Tibial nerve (tissue), 4 donors: Measurements from ENCODE around the gene G3BP1. TPM values are rescaled to one million over a fixed set of nuclear protein-coding genes. Genes with fewer than 3 reads are reported as not detected.
"Not testable (repeated sequence)": the region's sequence is repeated elsewhere in the genome, so short reads cannot be mapped to it uniquely, and the experiment has no call there.

Experiments used
- DNase-seq, 2 donors: peaks; one replicate each; pipeline ENCODE4 v3.0.0-alpha.2; 2019; ENCODE audit warnings: low spot score in 2 of 2
- H3K27ac ChIP-seq, 4 donors: fragments of 200-600 bp; sonication (generic) in 3 of 4; one replicate each; pipeline ENCODE4 v1.5.1; 2017 to 2019; ENCODE audit warnings: mild to moderate bottlenecking in 1 of 4
- H3K27me3 ChIP-seq, 2 donors: fragments of 200-600 bp; sonication (generic) in 1 of 2; one replicate each; pipeline versions ENCODE4 v1.5.1 to v1.6.0; 2017 to 2019
- H3K36me3 ChIP-seq, 3 donors: fragments of 200-600 bp; sonication (generic); one replicate each; pipeline ENCODE4 v1.5.1; 2018 to 2019
- H3K4me1 ChIP-seq, 4 donors: fragments of 200-600 bp; sonication (generic) in 3 of 4; one replicate each; pipeline ENCODE4 v1.5.1; 2017 to 2019
- H3K4me3 ChIP-seq, 4 donors: fragments of 200-600 bp; sonication (generic) in 3 of 4; one replicate each; pipeline ENCODE4 v1.5.1; 2017 to 2019; ENCODE audit warnings: mild to moderate bottlenecking in 1 of 4, moderate library complexity in 1 of 4
- H3K9me3 ChIP-seq, 4 donors: fragments of 200-600 bp; sonication (generic) in 3 of 4; one replicate each; pipeline ENCODE4 v1.5.1; 2017 to 2019
- CTCF ChIP-seq, 5 experiments: fragments of 200-600 bp in 3 of 5; fragments of 450-650 bp in 2 of 5; sonication (generic) in 3 of 5; IDR thresholded peaks; one replicate each; pipeline ENCODE4 v1.5.1; 2016 to 2019; ENCODE audit warnings: antibody characterized with exemption in 5 of 5, mild to moderate bottlenecking in 3 of 5, moderate library complexity in 2 of 5
- EP300 ChIP-seq, 2 donors: sonication (generic); formaldehyde crosslinking; IDR thresholded peaks; one replicate each; pipeline ENCODE4 v1.6.1; 2017; ENCODE audit warnings: antibody characterized with exemption in 2 of 2, mild to moderate bottlenecking in 1 of 2
- POLR2A ChIP-seq, 2 donors: fragments of 450-650 bp; IDR thresholded peaks; one replicate each; pipeline ENCODE4 v1.6.1; 2017; ENCODE audit warnings: antibody characterized with exemption in 2 of 2, mild to moderate bottlenecking in 2 of 2, moderate library complexity in 2 of 2
- WGBS, 2 donors: methylation state at CpG; one replicate each; pipeline ENCODE4 v1.1.5; 2018; 5-methylcytosine and 5-hydroxymethylcytosine counted together
- total RNA-seq, 4 donors: library from RNA; depleted of rRNA; stranded (reverse); fragments of >200 nt; gene quantifications; one replicate each; pipeline ENCODE4 v1.1.0, GENCODE V29; 2016

G3BP1 gene
- total RNA-seq: 10 to 100 TPM; 78.2 to 86.7 (median 84.3) TPM

- H3K4me1 ChIP-seq: peaks cover 0 to 41% (median 32%) of the 10 kb centered on the region in 4 donors
- DNase-seq: peak; percentile 100
- H3K36me3 ChIP-seq: no peaks in the 10 kb centered on the region
- peak within 1 kb of the TSS; percentile 91 to 100 (median 96) for H3K27ac ChIP-seq
- peak; percentile 98 for TF ChIP-seq POLR2A (IDR thresholded peaks at IDR 0.05)
- peak; percentile 53 to 99 for TF ChIP-seq EP300 (IDR thresholded peaks at IDR 0.05)
- peak; percentile 48 to 79 (median 62) for TF ChIP-seq CTCF (IDR thresholded peaks at IDR 0.05)
- H3K27me3 ChIP-seq: no peaks in the 10 kb centered on the region
- whole genome bisulfite sequencing, 2 donors: 0 to 1% methylated on average over 35 of the region's 49 CpGs
- peak within 1 kb of the TSS; percentile 66 to 83 (median 78) for H3K4me3 ChIP-seq
- H3K9me3 ChIP-seq: no peaks in the 10 kb centered on the region
Measured at GRCh38 chr5:151771259-151772028, at the start of gene G3BP1. Gene G3BP1, plus strand, starts transcription at chr5:151771954. Its CDS starts 14,667 bp downstream, at chr5:151786621.

DNA sequence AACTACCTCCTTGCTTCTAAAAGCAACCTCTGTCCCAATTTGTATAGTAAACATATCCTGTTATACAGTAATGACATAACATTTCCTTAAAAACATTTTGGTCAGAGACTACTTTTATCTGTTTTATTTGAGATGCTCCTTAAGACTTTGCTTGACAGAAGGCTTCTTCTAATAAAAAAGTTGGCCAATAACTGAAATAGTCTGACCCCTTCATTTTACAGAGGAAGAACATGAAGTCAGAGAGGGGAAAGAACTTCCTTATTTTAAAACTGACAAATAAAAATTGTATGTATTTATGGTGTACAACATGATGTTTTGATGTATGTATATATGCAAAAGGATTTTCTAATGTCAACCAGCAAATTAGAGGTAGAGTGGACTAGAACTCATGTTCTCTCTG lies 49.2 kb upstream of the G3BP1 start:
- Histone ChIP-seq H3K4me3 (no peak overlapping the region), H3K27me3 (no peaks in the 10 kb centered on the region), H3K4me1 (peaks cover 0 to 31% (median 4%) of the 10 kb centered on the region in 4 donors), H3K36me3 (no peaks in the 10 kb centered on the region), H3K27ac (no peak overlapping the region), H3K9me3 (no peaks in the 10 kb centered on the region)
- DNase-seq: no peak
- no peak for TF ChIP-seq POLR2A (IDR thresholded peaks at IDR 0.05)
- TF ChIP-seq EP300 (IDR thresholded peaks at IDR 0.05): no peak
- TF ChIP-seq CTCF (IDR thresholded peaks at IDR 0.05): no peak

DNA sequence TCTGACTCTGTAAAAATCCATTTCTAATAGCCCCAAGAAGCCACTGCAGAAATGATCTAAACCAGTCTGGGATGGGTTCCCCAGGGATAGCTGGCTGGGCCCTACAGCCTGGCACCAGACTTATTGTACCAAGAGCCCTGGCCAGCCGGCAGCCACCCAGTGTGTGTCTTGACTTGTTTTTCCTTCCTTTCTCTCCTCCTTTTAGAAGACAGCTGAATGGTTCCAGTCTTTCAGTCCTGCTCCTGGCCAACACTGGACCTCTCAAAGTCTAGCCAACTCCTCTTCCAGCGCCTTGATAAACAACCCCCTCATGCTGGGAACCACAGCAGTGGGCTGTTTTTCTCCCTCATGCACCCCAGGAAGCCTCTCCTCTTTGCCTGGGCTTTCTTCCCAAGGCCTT lies 47.4 kb upstream of the G3BP1 start:
- H3K27ac ChIP-seq: no peak overlapping the region
- TF ChIP-seq POLR2A (IDR thresholded peaks at IDR 0.05): no peak
- TF ChIP-seq CTCF (IDR thresholded peaks at IDR 0.05): no peak
- TF ChIP-seq EP300 (IDR thresholded peaks at IDR 0.05): no peak

DNA sequence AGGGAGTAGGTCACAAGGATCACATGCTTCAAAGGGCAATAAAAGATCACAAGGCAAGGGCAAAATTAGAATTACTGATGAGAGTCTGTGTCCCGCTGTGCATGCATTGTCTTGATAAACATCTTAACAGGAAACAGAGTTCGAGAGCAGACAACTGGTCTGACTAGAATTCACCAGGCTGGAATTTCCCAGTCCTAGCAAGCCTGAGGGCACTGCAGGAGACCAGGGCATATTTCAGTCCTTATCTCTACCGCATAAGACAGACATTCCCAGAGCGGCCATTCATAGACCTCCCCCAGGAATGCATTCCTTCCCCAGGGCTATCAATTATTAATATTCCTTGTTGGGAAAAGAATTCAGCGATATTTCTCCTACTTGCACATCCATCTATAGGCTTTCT lies 42.2 kb upstream of the G3BP1 start:
- not testable (repeated sequence) for DNase-seq, H3K4me1 ChIP-seq, H3K27me3 ChIP-seq, H3K27ac ChIP-seq, H3K9me3 ChIP-seq, H3K4me3 ChIP-seq
- WGBS, 2 donors: 84 to 87% methylated on average over 5 of the region's 5 CpGs
- H3K36me3 ChIP-seq: peaks cover 0 to 12% (median 0%) of the 10 kb centered on the region in 3 donors

More for the DNA sequence above, 47.4 kb upstream of the G3BP1 start:
- WGBS, 2 donors: 85 to 98% methylated on average over 2 of the region's 2 CpGs
- Histone ChIP-seq H3K27me3 (no peaks in the 10 kb centered on the region), H3K4me1 (peaks cover 0 to 15% (median 0%) of the 10 kb centered on the region in 4 donors), H3K4me3 (no peak overlapping the region), H3K36me3 (no peaks in the 10 kb centered on the region), H3K9me3 (peaks cover 0 to under 1% (median 0%) of the 10 kb centered on the region in 4 donors)
- no peak for DNase-seq

- Histone ChIP-seq H3K27me3 (no peaks in the 10 kb centered on the region), H3K4me3 (no peak overlapping the region), H3K36me3 (peaks cover 0 to 12% (median 0%) of the 10 kb centered on the region in 3 donors), H3K9me3 (peaks cover 0 to 6% (median 0%) of the 10 kb centered on the region in 4 donors), H3K27ac (no peak overlapping the region), H3K4me1 (no peaks in the 10 kb centered on the region)
- TF ChIP-seq POLR2A (IDR thresholded peaks at IDR 0.05): no peak
- no peak for DNase-seq
- 97% methylated on average over 7 of the region's 7 CpGs for WGBS, 2 donors
Measured at GRCh38 chr5:151730381-151730780, 41.4 kb upstream of the G3BP1 start.

GRCh38 chr5:151733358-151734063 lies 38.2 kb upstream of the G3BP1 start:
- no peak overlapping the region for H3K4me3 ChIP-seq
- H3K9me3 ChIP-seq: peaks cover 0 to 6% (median 0%) of the 10 kb centered on the region in 4 donors
- TF ChIP-seq POLR2A (IDR thresholded peaks at IDR 0.05) (no peak), EP300 (IDR thresholded peaks at IDR 0.05) (no peak), CTCF (IDR thresholded peaks at IDR 0.05) (no peak)
- H3K36me3 ChIP-seq: peaks cover 0 to 15% (median 0%) of the 10 kb centered on the region in 3 donors
- WGBS, 2 donors: 94 to 95% methylated on average over 9 of the region's 9 CpGs
- no peak for DNase-seq
- no peak overlapping the region for H3K27ac ChIP-seq
- no peaks in the 10 kb centered on the region for H3K27me3 ChIP-seq
- peaks cover 0 to 4% (median 0%) of the 10 kb centered on the region in 4 donors for H3K4me1 ChIP-seq
